HG03045 (cell line): ENCODE measurements around the gene SYTL3.
"Not testable (repeated sequence)": the region's sequence is repeated elsewhere in the genome, so short reads cannot be mapped to it uniquely, and the experiment has no call there.

Experiments
- ATAC-seq: cut with Tn5 transposase; IDR thresholded peaks from one replicate; pipeline ENCODE4 v1.9.1; 2021; ENCODE audit warnings: mild to moderate bottlenecking, moderate library complexity; ENCODE audit not compliant: unreplicated experiment

The SYTL3 gene, protein sequence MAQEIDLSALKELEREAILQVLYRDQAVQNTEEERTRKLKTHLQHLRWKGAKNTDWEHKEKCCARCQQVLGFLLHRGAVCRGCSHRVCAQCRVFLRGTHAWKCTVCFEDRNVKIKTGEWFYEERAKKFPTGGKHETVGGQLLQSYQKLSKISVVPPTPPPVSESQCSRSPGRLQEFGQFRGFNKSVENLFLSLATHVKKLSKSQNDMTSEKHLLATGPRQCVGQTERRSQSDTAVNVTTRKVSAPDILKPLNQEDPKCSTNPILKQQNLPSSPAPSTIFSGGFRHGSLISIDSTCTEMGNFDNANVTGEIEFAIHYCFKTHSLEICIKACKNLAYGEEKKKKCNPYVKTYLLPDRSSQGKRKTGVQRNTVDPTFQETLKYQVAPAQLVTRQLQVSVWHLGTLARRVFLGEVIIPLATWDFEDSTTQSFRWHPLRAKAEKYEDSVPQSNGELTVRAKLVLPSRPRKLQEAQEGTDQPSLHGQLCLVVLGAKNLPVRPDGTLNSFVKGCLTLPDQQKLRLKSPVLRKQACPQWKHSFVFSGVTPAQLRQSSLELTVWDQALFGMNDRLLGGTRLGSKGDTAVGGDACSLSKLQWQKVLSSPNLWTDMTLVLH

DNA sequence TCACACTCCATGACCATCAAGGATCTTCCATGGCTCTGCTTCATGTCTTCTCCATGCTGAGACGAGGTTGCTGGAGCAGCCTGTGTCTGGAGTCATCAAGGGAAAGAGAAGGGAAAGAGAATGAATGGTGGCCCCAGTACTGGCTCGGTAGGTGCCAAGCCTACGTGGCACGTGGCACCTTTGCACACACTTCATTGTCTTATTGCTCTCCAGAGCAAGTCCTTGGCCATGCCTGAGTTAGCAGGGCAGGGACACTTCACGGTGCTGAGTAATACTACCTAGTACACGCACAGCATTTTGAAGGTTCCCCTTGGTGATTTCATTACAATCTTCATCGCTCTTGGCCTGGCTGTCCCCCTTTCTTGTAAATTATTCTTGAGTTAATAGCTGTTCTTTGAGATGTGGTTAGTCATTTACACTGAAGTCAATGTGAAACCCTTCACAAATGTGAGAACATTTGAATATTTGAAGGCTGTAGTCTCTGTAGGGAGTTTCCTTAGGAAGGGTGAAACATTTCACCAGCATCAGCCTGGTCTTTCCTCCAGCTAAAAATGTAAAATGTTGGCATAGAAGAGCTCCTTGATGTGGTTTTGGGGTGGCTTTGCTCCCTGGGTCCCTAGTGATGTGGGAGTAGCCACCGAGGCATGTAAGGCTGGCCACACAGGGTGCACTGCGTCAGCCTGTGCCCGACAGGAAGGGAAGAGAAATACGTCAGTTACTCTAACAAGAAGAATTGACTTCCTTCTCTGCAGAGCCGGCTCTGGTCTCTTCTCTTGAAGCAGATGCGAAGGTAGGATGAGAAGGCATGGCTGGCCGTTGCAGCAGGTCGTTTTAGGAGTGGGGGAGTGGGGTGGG, at the start of gene SYTL3:
Gene SYTL3, plus strand, starts transcription at position 766 of the 855 bp plus-strand sequence. CDS start 13,215 bp downstream, outside the sequence.
- ATAC-seq = peak; percentile 61

DNA sequence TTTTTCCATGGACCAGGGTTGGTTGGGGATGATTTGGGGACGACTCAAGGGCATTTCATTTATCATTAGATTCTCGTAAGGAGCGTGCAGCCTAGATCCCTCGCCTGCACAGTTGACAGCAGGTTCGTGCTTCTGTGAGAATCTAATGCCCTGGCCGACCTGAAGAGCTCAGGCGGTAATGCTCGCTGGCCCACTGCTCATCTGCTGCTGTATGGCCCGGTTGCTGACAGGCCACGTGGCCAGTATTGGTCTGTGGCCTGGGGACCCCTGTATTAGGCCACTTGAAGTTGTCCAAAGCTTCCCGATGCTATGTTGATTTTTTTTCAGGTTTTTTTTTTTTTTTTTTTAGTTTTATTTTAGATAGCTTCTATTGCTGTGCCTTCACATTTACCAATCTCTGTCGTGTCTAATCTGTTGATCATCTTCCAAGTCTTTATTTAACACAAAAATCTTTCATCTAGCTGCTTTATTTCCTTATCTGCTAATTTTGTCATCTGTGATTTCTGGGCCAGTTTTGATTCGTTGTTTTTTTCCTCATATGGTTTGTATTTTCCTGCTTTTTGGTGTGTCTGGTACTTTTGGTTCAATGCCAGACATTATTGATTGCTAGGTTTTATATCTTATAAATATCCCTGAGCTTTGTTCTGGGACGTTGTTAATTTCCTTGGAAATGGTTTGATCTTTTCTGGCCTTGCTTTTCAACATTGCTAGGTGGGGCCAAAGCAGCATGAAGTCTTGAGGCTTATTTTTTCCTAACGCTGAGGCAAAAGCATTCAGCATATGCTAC, 46.4 kb upstream of the SYTL3 start:
- no peak for ATAC-seq

DNA sequence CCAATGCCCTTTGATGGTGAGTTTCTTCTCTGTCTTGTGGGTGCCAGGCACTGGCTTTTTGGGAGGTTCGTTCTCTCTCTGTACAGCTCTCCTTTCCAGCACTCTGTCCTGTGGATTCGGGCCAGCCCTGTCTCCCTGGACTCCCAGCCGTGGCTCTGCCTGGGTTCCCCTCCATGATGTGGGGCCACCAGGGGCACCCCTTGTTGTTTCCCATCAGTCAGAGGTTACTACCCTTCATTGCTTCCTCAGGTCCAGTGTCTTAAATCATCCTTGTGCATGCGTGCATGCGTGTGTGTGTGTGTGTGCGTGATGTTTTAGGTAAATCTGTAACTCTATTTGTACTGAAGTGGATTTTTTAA, 45.8 kb upstream of the SYTL3 start:
- no peak for ATAC-seq

DNA sequence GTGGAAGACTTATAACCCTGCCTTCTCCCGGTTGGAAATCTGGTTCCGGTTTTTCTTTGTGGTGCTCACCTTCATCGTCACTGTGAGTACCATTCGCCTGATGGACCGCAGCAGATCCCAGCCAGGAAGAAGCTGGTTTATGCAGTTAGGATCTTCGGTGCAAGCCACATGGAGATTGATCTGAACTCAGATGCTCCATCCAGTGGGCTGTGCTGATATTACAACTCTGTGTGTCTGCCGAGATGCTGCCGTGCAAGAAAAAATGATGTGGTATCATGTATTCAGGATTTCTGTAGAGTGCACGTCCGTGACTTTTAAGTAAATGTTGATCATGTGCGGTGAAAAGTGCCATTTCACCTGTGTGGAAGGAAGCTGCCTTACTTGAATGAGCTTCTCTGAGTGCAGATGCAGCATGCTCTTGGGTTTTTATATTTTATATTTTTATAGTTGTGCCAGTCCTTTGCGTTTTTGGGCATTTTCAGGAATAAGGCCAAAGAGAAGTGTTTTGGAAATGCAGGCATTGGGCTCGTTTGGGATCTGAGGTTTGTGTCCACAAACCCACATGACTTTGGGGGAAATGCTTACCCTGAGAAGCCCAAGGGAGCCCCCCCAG, 44.5 kb upstream of the SYTL3 start:
- ATAC-seq = no peak

DNA sequence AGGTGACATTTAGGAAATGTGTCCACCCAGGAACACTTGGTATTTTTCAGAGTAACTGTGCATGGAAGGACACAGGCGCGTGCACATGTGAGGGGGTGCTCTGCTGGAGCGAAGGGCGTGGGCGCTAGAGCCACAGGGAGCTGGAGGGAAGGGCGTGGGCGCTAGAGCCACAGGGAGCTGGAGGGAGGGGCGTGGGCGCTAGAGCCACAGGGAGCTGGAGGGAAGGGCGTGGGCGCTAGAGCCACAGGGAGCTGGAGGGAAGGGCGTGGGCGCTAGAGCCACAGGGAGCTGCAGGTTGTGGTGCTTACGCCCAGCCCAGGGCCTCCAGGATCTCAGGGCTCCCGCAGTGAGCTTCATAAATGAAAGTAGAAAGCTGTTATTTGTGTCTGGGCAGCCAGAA, 43.8 kb upstream of the SYTL3 start:
- not testable (repeated sequence) for ATAC-seq

DNA sequence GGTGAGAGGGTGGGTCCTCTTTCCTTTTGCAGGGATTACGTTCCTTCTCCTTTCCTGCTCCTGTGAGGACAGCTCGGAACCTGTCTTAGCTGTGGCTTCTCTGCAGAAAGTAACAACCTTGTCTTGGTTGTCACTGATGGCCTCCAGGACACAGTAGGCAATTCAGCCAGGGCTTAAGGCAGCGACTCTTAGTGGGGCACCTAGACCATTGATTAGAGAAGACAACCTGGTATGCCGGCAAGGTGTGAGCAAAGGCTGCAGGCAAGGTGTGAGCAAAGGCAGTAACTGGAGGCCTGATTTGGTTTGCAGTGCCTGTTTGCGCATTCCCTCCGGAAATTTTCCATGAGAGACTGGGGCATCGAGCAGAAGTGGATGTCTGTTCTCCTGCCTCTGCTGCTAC, 42.9 kb upstream of the SYTL3 start:
- ATAC-seq = no peak

DNA sequence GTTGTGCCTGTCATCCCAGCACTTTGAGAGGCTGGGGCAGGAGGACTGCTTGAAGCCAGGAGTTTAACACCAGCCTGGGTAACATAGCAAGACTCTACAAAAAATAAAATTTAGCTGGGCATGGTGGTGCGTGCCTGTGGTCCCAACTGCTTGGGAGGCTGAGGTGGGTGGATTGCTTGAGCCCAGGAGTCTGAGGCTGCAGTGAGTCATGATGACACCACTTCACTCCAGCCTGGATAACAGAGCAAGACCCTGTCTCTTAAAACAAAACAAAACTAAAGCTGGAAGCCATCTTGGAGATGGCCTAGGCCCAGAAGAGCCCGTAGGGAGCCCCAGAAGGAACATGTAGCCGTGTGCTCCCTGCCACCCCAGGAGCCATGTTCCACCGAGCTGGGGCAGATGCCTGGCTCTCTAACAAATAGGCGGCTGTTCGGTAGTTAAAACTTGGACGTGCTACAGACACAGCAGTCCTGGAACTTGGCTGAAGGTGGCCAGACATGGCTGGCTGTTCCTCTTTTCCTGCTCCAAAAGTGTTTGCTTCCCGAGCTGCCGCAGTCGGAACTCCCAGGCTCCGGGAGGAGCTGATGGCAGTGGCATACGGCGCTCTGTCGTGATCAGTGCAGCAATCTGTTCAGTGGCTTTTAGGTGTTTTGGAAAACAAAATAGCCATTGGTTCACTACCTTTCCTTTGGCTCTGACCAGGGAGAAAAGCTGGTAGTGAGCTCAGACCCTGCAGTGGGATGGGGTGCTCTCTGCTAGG, 42.3 kb upstream of the SYTL3 start:
- no peak for ATAC-seq

DNA sequence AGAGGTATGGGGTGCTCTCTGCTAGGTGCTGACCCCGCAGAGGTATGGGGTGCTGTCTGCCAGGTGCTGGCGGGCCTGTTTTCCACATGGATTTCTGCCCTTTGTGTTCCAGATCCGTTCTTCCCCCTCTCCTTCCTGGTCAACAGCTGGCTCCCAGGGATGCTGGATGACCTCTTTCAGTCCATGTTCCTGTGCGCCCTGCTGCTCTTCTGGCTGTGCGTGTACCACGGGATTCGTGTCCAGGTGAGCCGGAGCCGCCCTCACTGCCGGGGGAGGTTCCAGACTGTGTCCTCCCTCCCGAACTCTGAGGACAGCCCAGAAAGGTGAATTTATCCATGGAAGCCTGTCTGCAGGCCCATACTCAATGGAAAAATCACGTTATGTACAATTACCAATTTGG, 41.6 kb upstream of the SYTL3 start:
- no peak for ATAC-seq

DNA sequence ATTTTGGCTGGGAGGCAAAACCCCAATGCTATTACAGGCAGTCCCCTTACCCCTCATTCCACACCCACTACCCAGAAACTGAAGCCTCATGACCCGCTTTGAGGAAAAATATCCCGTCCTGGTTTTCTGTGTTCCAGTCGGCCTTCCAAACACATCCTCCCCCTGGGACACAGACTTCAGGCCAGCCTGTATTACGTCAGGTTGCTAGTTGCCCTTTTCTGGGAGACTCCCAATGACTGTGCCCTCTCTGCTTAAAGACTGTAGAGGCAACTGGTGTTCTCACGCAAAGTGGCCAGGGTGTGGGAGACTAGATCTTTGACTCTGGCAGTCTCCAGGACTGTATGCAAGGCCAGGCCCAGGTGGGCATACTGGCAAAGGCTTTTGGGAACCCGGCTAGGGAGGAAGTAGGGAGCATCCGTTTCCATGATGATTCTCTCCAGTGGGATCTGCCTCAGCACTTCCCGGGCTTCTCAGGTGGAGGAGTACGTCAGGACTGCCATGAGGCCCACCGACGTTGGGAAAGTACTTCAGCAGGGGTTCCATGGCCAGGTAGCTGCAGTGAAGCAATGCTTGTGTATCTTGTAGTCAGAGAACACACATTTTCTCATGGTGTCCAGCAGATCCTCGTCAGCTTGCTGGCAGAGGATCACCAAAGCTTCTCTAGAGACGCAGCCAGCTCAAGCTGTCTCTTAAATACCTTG, 40.2 kb upstream of the SYTL3 start:
- ATAC-seq = no peak

DNA sequence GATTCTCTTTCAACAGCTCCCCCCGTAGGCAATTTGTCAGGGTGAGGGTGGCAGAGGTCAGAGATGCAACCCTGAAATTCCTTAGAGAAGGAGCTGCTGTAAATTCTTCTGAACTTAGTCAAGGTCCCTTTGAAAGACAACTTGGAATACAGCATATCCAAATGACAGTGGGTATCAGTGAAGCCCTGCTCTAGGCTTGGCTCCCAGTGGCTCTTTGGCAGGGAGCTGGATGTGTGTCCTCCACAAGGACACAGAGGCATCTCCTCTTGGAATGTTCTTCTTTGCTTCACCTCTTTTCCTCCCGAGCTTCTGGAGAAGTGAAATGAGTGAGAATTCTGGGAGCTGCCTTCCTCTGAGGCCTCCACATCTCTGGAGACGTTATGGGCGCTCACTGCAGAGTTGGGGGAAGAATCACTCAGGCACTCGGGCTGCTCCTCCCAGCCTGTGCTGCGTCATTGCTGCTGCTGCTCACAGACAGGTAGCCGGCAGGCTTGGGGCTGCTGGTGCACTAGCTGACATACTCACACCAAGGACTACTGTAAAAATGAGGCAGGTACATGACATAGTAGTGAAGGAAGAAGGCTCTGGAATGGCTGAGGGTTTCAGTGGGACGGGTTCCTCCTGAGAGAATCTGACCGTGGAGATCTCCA, 39.4 kb upstream of the SYTL3 start:
- ATAC-seq = no peak

DNA sequence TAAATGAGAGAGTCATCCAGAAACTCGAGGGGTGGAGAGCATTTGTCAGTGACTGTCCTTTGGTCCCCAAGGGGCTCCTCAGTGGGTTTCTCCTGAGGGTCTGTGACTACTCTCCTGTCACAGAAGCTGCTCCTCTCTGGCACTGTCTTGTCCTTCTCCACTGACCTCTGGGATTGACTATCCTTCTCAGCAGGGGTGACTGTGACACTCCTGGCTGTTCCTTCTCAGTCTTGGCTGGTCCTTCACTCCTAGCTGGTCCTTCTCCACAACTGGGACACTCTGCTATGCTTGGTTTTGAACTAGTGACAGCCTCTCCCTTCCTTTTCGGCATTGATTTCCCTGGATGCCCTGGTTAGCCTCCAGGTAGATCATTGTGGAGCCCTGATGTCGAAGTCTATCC, 38.8 kb upstream of the SYTL3 start:
- no peak for ATAC-seq

DNA sequence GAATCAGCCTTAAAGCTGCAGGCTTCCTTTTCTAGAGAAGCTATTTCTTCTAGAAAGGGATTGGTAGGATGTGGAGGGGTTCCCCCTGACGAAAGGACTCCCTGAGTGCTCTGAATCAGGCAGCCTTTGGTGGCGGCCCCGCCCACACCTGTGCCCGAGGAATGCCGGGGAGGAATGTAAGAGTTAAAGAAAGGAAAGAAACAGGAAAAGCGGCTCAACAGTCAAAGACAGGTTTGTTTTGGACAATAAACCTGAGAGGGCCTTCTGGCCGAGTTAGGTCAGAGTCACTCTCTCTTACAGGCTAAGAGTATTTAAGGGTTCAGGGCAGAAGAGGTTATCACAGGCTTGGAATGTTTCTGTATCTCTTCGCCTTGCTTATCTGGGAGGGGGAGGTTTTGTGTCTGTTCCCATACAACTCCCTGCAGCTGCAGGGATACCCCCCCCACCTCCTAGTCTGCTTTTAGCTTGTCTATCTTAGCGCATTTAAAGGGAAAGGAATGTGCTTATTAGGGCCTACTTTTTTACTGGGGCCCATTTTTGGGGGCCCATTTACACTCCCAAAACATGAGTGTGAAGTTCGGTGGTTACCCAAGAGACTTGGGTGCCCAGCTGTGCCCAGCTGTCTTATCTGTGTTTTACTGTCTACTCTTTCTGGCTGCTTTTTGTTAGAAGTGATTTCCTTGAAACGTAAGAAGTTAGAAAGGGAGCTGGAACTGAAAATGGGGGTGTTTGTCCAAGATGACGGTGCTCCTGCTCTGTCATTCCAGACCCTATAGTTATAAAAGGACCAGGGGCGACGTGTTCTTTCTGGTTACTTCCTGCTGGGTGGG, 38.1 kb upstream of the SYTL3 start:
- no peak for ATAC-seq

DNA sequence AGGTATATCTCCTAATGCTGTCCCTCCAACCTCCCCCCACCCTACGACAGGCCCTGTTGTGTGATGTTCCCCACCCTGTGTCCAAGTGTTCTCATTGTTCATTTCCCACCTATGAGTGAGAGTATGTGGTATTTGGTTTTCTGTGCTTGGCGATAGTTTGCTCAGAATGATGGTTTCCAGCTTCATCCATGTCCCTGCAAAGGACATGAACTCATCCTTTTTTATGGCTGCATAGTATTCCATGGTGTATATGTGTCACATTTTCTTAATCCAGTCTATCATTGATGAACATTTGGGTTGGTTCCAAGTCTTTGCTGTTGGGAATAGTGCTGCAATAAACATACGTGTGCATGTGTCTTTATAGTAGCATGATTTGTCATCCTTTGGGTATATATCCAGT, 35.2 kb upstream of the SYTL3 start:
- ATAC-seq = not testable (repeated sequence)

DNA sequence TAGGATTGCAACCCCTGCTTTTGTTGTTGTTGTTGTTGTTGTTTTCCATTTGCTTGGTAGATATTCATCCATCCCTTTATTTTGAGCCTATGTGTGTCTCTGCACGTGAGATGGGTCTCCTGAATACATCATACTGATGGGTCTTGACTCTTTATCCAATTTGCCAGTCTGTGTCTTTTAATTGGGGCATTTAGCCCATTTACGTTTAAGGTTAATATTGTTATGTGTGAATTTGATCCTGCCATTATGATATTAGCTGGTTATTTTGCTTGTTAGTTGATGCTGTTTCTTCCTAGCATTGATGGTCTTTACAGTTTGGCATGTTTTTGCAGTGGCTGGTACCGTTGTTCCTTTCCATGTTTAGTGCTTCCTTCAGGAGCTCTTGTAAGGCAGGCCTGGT, 31.6 kb upstream of the SYTL3 start:
- not testable (repeated sequence) for ATAC-seq

DNA sequence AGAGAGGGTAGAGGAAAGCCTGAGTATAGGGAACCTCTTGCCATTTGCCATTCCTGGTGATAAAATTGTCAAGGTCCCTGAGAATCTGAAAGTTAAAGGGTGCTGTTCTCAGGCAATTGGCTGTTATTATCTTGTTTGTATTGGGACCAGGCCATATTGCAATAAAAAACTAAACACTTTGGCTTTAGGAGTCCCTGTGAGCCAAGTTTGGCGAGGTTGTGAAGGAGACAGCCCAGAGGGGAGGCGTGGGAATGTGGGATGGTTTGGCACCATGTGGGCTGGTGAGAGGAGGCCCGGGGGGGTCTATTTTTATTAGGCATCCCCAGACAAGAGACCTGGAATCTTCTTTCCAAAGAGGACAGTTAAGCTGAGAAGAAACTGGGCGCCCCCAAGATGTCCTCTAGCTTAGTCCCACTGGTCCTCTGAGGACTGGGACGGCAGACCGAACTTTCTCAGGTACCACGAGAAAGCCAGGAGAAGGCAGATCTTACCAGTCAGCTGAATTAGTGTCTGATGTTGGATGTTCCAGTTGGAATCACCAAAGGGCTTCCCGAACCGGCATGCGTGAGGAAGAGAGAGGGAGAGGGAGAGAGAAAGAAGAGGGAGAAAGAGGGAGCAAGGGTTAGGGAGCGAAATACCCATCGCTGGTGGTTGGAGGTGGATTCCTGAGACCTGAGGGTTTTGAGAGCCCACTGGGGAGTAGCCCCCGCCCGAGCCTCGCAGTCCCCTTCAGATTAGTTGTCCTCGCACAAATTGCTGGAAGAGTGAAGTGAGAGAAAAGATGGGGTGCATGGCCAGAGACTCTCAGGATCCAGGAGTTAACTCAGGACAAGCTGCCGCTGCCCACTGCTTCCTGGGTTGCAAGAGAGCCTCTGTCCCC, 29.7 kb upstream of the SYTL3 start:
- no peak for ATAC-seq

DNA sequence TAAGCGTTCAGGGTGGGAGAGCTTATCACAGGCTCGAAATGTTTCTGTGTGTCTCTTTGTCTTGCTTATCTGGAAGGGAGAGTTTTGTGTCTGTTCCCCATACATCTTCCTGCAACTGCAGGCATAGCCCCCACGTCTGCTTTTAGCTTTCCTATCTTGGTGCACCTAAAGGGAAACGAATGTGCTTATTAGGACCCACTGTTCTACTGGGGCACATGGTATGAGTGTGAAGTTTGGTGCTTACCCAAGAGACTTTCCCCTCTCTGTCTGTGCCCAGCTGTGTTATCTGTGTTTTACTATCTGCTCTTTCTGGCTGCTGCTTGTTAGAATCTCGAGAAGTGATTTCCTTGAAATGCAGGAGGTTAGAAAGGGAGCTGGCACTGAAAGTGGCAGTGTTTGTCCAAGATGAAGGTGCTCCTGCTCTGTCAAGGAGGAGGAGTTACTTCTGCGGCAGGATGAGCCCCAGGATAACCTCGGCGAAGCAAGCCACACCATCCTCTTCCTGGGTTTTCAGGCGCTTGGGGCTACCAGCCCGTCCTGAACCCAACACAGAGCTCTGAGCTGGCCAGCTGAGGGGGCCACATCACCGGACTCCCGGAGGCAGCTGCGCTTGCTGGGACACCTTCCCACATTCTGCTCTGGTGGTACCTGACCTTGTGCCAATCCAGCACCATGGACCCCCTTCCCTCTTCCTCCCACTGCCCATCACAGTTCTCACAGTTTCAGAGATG, 28.7 kb upstream of the SYTL3 start:
- ATAC-seq = no peak
